Measurements from ENCODE around the gene VPS37C. TPM values are rescaled to one million over a fixed set of nuclear protein-coding genes. Genes with fewer than 3 reads are reported as not detected.

The VPS37C gene
- total and polyA plus RNA-seq, 4 donors: 2.6 to 6.1 (median 5.1) TPM

DNA sequence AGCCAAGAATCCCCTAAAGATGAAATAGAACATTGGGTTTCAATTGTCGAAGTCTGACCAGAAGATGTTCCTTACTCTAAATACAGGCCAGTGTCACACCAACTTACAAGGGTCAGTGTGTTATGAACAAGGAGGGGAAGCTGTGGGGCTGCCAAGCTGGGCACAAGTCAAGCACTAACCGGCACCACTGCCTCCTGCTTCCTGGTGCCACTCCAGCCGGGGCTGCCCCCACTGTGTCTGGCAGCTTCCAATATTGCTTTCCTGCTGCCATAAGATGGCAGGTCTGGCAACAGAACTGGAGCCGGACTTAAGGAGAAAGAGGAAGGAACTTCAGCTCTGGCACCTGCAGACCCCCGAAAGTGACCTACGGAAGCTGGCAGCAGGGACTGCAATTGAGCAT, 13.7 kb upstream of the VPS37C start (continued):
- TF ChIP-seq, protein P1, sequence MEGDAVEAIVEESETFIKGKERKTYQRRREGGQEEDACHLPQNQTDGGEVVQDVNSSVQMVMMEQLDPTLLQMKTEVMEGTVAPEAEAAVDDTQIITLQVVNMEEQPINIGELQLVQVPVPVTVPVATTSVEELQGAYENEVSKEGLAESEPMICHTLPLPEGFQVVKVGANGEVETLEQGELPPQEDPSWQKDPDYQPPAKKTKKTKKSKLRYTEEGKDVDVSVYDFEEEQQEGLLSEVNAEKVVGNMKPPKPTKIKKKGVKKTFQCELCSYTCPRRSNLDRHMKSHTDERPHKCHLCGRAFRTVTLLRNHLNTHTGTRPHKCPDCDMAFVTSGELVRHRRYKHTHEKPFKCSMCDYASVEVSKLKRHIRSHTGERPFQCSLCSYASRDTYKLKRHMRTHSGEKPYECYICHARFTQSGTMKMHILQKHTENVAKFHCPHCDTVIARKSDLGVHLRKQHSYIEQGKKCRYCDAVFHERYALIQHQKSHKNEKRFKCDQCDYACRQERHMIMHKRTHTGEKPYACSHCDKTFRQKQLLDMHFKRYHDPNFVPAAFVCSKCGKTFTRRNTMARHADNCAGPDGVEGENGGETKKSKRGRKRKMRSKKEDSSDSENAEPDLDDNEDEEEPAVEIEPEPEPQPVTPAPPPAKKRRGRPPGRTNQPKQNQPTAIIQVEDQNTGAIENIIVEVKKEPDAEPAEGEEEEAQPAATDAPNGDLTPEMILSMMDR (IDR thresholded peaks at IDR 0.05; ENCODE audit: low read depth, low read length, missing input control): no peak
- TF ChIP-seq JUND (IDR thresholded peaks at IDR 0.05): no peak

DNA sequence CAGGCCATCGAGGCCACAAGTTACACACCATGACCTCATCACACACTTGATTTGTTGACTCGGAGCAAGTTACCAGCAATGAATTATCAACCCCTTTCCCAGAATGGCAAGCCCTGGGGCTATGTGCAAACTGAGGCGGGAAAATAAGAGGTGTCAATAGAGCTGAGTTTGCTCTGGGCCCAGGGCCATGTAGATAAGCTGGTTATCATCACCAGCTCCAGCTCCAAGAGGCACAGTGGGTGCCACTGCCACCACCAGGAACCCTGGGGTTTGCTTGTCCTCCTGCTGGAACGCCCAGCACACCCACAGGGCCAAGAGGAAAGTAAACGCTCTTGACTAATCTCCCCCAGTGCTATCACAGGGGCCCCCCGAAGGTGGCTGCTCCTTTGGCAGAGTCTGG, 13.0 kb upstream of the VPS37C start:
- TF ChIP-seq, protein P2, sequence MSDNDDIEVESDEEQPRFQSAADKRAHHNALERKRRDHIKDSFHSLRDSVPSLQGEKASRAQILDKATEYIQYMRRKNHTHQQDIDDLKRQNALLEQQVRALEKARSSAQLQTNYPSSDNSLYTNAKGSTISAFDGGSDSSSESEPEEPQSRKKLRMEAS (IDR thresholded peaks at IDR 0.05): no peak
- TF ChIP-seq FOXA1 (IDR thresholded peaks at IDR 0.05) (no peak), GABPA (IDR thresholded peaks at IDR 0.05 in 1 of 2, conservative IDR thresholded peaks at IDR 0.05 in 1 of 2) (no peak), HNF4G (IDR thresholded peaks at IDR 0.05) (no peak), EGR1 (IDR thresholded peaks at IDR 0.05; ENCODE audit: low read depth in 2 of 2) (no peak), RAD21 (IDR thresholded peaks at IDR 0.05) (no peak), SP1 (IDR thresholded peaks at IDR 0.05) (no peak), JUND (IDR thresholded peaks at IDR 0.05) (no peak)
- TF ChIP-seq, protein P3, sequence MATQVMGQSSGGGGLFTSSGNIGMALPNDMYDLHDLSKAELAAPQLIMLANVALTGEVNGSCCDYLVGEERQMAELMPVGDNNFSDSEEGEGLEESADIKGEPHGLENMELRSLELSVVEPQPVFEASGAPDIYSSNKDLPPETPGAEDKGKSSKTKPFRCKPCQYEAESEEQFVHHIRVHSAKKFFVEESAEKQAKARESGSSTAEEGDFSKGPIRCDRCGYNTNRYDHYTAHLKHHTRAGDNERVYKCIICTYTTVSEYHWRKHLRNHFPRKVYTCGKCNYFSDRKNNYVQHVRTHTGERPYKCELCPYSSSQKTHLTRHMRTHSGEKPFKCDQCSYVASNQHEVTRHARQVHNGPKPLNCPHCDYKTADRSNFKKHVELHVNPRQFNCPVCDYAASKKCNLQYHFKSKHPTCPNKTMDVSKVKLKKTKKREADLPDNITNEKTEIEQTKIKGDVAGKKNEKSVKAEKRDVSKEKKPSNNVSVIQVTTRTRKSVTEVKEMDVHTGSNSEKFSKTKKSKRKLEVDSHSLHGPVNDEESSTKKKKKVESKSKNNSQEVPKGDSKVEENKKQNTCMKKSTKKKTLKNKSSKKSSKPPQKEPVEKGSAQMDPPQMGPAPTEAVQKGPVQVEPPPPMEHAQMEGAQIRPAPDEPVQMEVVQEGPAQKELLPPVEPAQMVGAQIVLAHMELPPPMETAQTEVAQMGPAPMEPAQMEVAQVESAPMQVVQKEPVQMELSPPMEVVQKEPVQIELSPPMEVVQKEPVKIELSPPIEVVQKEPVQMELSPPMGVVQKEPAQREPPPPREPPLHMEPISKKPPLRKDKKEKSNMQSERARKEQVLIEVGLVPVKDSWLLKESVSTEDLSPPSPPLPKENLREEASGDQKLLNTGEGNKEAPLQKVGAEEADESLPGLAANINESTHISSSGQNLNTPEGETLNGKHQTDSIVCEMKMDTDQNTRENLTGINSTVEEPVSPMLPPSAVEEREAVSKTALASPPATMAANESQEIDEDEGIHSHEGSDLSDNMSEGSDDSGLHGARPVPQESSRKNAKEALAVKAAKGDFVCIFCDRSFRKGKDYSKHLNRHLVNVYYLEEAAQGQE (IDR thresholded peaks at IDR 0.05): no peak
- TF ChIP-seq, protein P4, sequence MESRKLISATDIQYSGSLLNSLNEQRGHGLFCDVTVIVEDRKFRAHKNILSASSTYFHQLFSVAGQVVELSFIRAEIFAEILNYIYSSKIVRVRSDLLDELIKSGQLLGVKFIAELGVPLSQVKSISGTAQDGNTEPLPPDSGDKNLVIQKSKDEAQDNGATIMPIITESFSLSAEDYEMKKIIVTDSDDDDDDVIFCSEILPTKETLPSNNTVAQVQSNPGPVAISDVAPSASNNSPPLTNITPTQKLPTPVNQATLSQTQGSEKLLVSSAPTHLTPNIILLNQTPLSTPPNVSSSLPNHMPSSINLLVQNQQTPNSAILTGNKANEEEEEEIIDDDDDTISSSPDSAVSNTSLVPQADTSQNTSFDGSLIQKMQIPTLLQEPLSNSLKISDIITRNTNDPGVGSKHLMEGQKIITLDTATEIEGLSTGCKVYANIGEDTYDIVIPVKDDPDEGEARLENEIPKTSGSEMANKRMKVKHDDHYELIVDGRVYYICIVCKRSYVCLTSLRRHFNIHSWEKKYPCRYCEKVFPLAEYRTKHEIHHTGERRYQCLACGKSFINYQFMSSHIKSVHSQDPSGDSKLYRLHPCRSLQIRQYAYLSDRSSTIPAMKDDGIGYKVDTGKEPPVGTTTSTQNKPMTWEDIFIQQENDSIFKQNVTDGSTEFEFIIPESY (IDR thresholded peaks at IDR 0.05): no peak
- TF ChIP-seq, protein P1 (IDR thresholded peaks at IDR 0.05; ENCODE audit: low read depth, low read length, missing input control): no peak
- WGBS: 80% methylated on average over 6 of the region's 6 CpGs
- H3K9me3 ChIP-seq (ENCODE audit: control insufficient read depth in 4 of 4, low read length in 3 of 4): peaks cover 0 to 7% (median 0%) of the 10 kb centered on the region in 4 donors
- H3K36me3 ChIP-seq (ENCODE audit: control insufficient read depth in 4 of 4, insufficient read depth in 3 of 4, low read depth in 1 of 4, low read length in 3 of 4): no peaks in the 10 kb centered on the region
- H3K27me3 ChIP-seq (ENCODE audit: control insufficient read depth in 4 of 4, insufficient read depth in 4 of 4, low read length in 3 of 4): peaks cover 0 to 3% (median 0%) of the 10 kb centered on the region in 4 donors
- DNase-seq (ENCODE audit: low spot score): no peak
- no peaks in the 10 kb centered on the region for H3K4me1 ChIP-seq (ENCODE audit: control insufficient read depth in 4 of 4, insufficient read depth in 4 of 4, low read length in 3 of 4)
- no peak overlapping the region for H3K9ac ChIP-seq (ENCODE audit: low read depth in 1 of 2, low read length in 2 of 2)
- H3K27ac ChIP-seq (ENCODE audit: low read depth in 1 of 2, low read length in 2 of 2): no peak overlapping the region
- no peak overlapping the region for H3K4me3 ChIP-seq (ENCODE audit: low read depth in 1 of 3, low read length in 3 of 3)
